Esophagus squamous epithelium (tissue), 4 donors: ENCODE data around the gene YBX1.

ENCODE experiments used
- CTCF ChIP-seq, 6 experiments: fragments of 450-650 bp in 4 of 6; fragments of 200-600 bp in 2 of 6; sonication (generic) in 2 of 6; IDR thresholded peaks; one replicate each; pipeline ENCODE4 v1.5.1; 2016 to 2019; ENCODE audit warnings: antibody characterized with exemption in 6 of 6, mild to moderate bottlenecking in 4 of 6, moderate library complexity in 4 of 6
- POLR2A ChIP-seq, 4 donors: fragments of 450-650 bp; IDR thresholded peaks; one replicate each; pipeline ENCODE4 v1.6.1; 2017; ENCODE audit warnings: antibody characterized with exemption in 4 of 4, mild to moderate bottlenecking in 4 of 4, moderate library complexity in 3 of 4

GRCh38 chr1:42692461-42692860, 10.2 kb downstream of the YBX1 start:
- no peak for TF ChIP-seq CTCF (IDR thresholded peaks at IDR 0.05)
- no peak for TF ChIP-seq POLR2A (IDR thresholded peaks at IDR 0.05)
